ENCODE data around the gene TMEM198. TPM values are rescaled to one million over a fixed set of nuclear protein-coding genes. Genes with fewer than 3 reads are reported as not detected.

The TMEM198 gene
- total RNA-seq, 4 donors from 2014 or later = 0.68 to 1.7 (median 1.5) TPM; not detected in 1

DNA sequence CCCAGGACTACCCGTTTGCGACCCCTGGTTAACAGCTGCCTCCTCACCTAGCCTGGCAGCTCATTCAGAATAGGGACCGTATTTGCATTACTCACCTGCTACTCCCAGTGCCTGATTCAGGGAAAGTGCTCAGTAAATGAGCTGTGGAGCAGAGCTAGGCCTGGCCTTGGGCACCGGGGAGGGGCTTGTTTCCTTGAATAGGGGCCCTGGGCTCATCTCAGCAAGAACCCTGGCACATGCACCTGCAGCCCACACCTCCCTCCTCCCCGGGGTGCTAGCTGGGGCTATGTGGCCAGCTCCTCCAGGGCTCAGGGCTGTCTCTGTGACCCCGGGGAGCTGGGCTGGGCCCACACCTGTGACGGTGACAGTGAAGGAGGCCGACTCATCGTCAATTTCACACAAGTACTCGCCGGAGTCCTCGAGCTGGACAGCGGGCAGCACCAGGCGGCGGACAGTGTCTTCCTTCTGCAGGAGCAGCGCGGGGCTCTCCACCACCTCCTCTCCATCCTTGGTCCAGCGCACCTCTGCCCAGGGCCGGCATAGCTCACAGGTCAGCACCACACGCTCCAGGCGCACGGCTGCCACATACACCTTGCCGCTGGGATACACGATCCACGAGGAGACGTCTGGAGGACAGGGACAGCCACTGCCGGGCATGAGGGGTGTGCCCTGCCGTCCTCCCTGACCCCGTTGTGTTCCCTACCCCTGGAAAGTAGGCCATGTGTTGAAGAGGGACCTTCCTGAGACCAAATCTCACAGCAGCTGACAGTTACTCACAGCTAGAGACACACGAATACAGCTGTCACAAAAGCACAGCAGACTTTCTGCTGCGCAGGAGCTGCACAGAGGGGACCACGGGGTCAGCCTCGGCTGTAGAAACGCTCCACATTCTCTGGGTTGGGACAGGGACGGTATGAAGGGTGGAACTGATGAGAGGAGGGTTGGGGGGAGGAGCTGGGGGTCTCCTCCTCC lies 18.5 kb downstream of the TMEM198 start:
- TF ChIP-seq, protein P1, sequence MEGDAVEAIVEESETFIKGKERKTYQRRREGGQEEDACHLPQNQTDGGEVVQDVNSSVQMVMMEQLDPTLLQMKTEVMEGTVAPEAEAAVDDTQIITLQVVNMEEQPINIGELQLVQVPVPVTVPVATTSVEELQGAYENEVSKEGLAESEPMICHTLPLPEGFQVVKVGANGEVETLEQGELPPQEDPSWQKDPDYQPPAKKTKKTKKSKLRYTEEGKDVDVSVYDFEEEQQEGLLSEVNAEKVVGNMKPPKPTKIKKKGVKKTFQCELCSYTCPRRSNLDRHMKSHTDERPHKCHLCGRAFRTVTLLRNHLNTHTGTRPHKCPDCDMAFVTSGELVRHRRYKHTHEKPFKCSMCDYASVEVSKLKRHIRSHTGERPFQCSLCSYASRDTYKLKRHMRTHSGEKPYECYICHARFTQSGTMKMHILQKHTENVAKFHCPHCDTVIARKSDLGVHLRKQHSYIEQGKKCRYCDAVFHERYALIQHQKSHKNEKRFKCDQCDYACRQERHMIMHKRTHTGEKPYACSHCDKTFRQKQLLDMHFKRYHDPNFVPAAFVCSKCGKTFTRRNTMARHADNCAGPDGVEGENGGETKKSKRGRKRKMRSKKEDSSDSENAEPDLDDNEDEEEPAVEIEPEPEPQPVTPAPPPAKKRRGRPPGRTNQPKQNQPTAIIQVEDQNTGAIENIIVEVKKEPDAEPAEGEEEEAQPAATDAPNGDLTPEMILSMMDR (IDR thresholded peaks at IDR 0.05; ENCODE audit: low read depth) = no peak

DNA sequence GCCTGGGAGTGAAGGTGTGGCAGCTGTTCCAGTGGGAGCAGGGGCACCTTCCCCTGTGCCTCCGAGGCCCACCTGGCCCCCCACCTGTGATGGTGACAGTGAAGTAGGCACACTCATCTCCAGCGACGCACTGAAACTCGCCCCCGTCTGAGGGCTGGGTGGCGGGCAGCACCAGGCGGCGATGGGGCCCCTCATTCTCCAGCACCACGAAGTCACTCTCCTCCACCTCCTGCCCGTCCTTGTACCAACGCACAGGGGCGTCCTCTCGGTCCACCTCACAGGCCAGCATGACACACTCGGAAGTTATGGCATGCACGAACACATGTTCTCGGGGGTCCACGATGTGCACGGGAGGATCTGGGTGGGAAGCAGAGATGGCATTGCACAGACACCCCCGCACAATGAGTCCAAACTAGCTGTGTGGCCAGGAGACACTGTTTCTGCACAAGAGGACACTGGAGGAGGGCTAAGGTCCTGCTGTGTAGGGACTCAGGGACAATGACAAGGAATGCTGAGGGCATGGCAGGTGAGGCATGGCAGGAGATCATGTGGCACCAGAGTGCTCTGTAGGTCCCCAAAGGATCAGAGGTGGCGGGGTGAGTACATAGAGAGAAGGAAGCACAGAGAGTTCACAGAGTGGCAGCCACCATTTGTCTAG lies 19.6 kb downstream of the TMEM198 start:
- TF ChIP-seq, protein P1 (IDR thresholded peaks at IDR 0.05; ENCODE audit: low read depth) = no peak

- TF ChIP-seq, protein P1 (IDR thresholded peaks at IDR 0.05; ENCODE audit: low read depth) = no peak
Observed at GRCh38 chr2:219565130-219566080, 21.6 kb downstream of the TMEM198 start.

- TF ChIP-seq, protein P1 (IDR thresholded peaks at IDR 0.05; ENCODE audit: low read depth) = no peak
Observed at GRCh38 chr2:219566640-219567039, 22.8 kb downstream of the TMEM198 start.

GRCh38 chr2:219567131-219567530 lies 23.3 kb downstream of the TMEM198 start:
- TF ChIP-seq, protein P1 (IDR thresholded peaks at IDR 0.05; ENCODE audit: low read depth) = no peak

GRCh38 chr2:219567791-219568361 lies 24.0 kb downstream of the TMEM198 start:
- TF ChIP-seq, protein P1 (IDR thresholded peaks at IDR 0.05; ENCODE audit: low read depth) = no peak

All from subcutaneous adipose tissue (tissue), 4 donors.